Mesenteric fat pad (tissue), 1 donor: ENCODE measurements around the gene BUD31. TPM values are rescaled to one million over a fixed set of nuclear protein-coding genes. Genes with fewer than 3 reads are reported as not detected.
"Not testable (repeated sequence)": the region's sequence is repeated elsewhere in the genome, so short reads cannot be mapped to it uniquely, and the experiment has no call there.

Source experiments
- DNase-seq: peaks from one replicate; pipeline ENCODE4 v3.0.0-alpha.2; 2020; ENCODE audit warnings: low spot score
- total RNA-seq: library from RNA; stranded (reverse); fragmentation: NEBNext Ultra II Directional; extraction: Animal tissue kit (Norgen Biotek cat#: 25700); gene quantifications from one replicate; pipeline ENCODE4 v1.2.1, GENCODE V29; 2021
- donor health status: DM: yes; HTN: yes; CAD: no.

Gene BUD31
- total RNA-seq, 1 donor from 2014 or later: 68.2 TPM

GRCh38 chr7:99380032-99380822 lies 28.5 kb upstream of the BUD31 start:
- no peak for DNase-seq

- no peak for DNase-seq
These were observed 27.7 kb upstream of the BUD31 start for GRCh38 chr7:99380823-99381663.

GRCh38 chr7:99381664-99382075 lies 27.1 kb upstream of the BUD31 start:
- no peak for DNase-seq

- DNase-seq: no peak
These were observed 25.6 kb upstream of the BUD31 start for GRCh38 chr7:99383203-99383602.

- no peak for DNase-seq
These were observed 24.9 kb upstream of the BUD31 start for GRCh38 chr7:99383791-99384370.

GRCh38 chr7:99384523-99384922 lies 24.2 kb upstream of the BUD31 start:
- no peak for DNase-seq

GRCh38 chr7:99385564-99385963 lies 23.2 kb upstream of the BUD31 start:
- DNase-seq: no peak

GRCh38 chr7:99386584-99387238 lies 22.1 kb upstream of the BUD31 start:
- no peak for DNase-seq

- not testable (repeated sequence) for DNase-seq
These were observed 21.5 kb upstream of the BUD31 start for GRCh38 chr7:99387239-99387635.

- no peak for DNase-seq
These were observed 20.9 kb upstream of the BUD31 start for GRCh38 chr7:99387912-99388311.

GRCh38 chr7:99389772-99390171 lies 19.0 kb upstream of the BUD31 start:
- DNase-seq: no peak

- DNase-seq: no peak
These were observed 17.7 kb upstream of the BUD31 start for GRCh38 chr7:99390941-99391602.

- DNase-seq: no peak
These were observed 16.7 kb upstream of the BUD31 start for GRCh38 chr7:99392046-99392445.

GRCh38 chr7:99392659-99393354 lies 16.0 kb upstream of the BUD31 start:
- DNase-seq: no peak

- no peak for DNase-seq
These were observed 15.2 kb upstream of the BUD31 start for GRCh38 chr7:99393355-99394187.

GRCh38 chr7:99394188-99394502 lies 14.6 kb upstream of the BUD31 start:
- DNase-seq: no peak

GRCh38 chr7:99395616-99396327 lies 13.0 kb upstream of the BUD31 start:
- no peak for DNase-seq

GRCh38 chr7:99396418-99397296 lies 12.1 kb upstream of the BUD31 start:
- DNase-seq: no peak
